Uterus (tissue), 2 donors: ENCODE data around the gene GHR.

Source experiments
- POLR2A ChIP-seq, 2 donors: fragments of 450-650 bp; IDR thresholded peaks; one replicate each; pipeline ENCODE4 v1.6.1; 2016; ENCODE audit warnings: antibody characterized with exemption in 2 of 2, mild to moderate bottlenecking in 1 of 2, moderate library complexity in 1 of 2
- TF ChIP-seq, protein P1 (sequence below), 4 experiments: fragments of 200-600 bp in 2 of 4; fragments of 450-650 bp in 2 of 4; sonication (generic) in 2 of 4; IDR thresholded peaks; one replicate each; pipeline ENCODE4 v1.5.1; 2016 to 2019; ENCODE audit warnings: antibody characterized with exemption in 4 of 4, mild to moderate bottlenecking in 2 of 4, moderate library complexity in 1 of 4

GRCh38 chr5:42397267-42397666, 26.0 kb upstream of the GHR start:
- TF ChIP-seq, protein P1, sequence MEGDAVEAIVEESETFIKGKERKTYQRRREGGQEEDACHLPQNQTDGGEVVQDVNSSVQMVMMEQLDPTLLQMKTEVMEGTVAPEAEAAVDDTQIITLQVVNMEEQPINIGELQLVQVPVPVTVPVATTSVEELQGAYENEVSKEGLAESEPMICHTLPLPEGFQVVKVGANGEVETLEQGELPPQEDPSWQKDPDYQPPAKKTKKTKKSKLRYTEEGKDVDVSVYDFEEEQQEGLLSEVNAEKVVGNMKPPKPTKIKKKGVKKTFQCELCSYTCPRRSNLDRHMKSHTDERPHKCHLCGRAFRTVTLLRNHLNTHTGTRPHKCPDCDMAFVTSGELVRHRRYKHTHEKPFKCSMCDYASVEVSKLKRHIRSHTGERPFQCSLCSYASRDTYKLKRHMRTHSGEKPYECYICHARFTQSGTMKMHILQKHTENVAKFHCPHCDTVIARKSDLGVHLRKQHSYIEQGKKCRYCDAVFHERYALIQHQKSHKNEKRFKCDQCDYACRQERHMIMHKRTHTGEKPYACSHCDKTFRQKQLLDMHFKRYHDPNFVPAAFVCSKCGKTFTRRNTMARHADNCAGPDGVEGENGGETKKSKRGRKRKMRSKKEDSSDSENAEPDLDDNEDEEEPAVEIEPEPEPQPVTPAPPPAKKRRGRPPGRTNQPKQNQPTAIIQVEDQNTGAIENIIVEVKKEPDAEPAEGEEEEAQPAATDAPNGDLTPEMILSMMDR (IDR thresholded peaks at IDR 0.05) = no peak
- no peak for TF ChIP-seq POLR2A (IDR thresholded peaks at IDR 0.05)
